HG03575 (cell line): ENCODE measurements around the gene NDUFB7.
"Not testable (repeated sequence)": the region's sequence is repeated elsewhere in the genome, so short reads cannot be mapped to it uniquely, and the experiment has no call there.

Source experiments
- ATAC-seq: cut with Tn5 transposase; IDR thresholded peaks from one replicate; pipeline ENCODE4 v1.9.1; 2021; ENCODE audit not compliant: unreplicated experiment, insufficient number of reproducible peaks, low FRiP score; ENCODE audit errors: extremely low read depth

NDUFB7 gene

DNA sequence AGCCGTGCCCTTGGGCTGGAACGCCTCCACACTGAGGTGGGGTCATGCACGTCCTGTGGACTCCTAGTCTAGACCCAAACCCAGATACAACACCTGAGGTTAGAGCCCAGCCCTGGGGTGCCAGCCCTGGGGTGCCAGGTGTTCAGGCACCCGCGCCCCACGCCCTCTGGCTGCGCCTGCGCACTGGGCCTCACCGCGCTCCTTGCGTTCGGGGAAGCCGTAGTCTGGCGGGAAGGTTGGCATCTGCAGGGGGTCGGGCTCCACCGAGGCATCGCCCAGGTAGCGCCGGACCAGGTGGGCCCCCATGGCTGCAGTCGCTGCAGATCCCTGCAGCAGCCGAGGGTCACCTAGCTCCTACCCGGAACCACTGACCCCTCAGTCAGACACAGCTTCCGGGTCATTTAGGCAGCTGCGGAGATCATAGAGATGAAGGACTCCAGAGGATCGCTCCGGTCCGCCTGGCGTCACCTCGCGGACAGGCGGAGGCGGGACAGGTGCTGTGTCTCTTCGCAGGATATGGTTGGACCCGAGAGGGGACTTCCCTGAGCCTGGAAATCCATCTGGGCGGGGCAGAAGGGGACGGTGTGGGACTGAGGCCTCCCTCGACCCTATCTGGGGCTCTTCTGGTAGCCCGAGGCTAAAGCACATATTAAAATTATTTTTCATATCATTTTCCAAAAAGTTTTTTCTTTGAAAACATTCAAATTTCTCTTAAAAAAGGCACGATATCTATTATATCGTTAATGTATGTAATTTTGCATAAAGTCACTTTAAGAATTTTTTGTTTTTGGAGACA is at the start of gene NDUFB7:
Gene NDUFB7 (minus strand): TSS at position 372 of the 796 bp plus-strand sequence. CDS start 66 bp downstream, at position 306.
- ATAC-seq, result peak; percentile 50

DNA sequence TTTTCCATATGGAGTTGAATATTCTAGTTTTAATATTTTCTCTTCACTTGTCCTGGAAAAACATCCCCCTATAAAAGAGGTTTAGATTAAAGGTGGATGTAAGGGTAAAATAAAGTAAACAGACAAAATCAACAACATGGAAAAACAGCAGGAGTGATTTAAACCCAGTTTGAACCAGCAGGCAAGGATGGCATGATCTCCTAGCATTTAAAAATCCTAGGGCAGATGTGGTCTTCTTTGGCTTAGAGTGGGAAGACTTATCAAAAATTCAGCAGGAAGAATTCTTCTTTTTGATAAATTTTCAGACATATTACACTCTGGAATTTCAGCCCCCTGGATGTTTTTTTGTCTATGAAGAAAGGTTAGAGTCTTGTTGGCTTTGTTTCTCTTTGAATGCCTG is 47.5 kb upstream of the NDUFB7 start:
- ATAC-seq, result no peak

DNA sequence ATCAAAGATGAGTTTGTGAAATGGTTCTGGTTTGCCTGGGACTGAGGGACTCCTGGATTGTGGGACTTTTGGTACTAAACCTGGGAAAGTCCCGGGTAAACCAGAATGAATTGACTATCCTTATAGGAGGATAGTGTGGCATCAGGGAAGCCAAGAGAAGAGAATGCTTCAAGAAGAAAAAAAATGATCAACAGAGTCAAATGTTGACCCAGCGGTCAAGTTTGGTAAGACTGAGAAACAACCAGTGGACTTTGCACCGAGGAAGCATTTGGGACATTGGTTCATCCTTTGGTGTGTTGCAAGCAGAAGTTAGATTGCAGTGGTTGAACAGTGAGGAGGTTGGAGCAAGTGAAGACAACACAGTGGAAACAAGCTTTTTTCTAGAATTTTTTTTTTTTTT is 44.5 kb upstream of the NDUFB7 start:
- ATAC-seq, result no peak

DNA sequence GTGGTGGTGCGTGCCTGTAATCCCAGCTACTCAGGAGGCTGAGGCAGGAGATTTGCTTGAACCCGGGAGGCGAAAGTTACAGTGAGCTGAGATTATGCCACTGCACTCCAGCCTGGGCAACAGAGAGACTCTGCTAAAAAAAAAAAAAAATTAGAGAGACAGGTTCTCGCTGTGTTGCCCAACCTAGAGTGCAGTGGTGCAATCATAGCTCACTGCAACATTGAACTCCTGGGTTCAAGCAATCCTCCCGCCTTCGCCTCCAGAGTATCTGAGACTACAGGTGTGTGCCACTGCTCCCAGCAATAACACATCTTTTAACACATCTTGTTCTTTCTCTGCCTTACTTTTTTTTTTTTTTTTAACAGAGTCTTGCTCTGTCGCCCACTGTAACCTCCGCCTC is 43.8 kb upstream of the NDUFB7 start:
- ATAC-seq, result no peak

DNA sequence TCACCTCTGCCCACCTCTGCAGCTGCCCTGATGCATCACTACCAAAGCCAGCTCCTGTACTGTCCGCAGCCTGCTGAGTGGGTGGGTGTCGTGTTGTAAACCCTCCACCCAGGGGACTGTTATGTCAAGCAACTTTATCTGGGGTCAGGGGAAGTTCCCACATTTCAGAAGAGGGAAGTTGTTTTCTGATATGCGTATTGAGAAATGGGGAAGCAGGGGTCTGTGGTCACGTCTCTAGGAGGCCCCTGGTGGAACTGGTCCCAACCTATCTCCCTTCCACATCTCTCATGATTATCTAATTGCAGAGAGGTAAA is 42.2 kb upstream of the NDUFB7 start:
- ATAC-seq, result no peak

DNA sequence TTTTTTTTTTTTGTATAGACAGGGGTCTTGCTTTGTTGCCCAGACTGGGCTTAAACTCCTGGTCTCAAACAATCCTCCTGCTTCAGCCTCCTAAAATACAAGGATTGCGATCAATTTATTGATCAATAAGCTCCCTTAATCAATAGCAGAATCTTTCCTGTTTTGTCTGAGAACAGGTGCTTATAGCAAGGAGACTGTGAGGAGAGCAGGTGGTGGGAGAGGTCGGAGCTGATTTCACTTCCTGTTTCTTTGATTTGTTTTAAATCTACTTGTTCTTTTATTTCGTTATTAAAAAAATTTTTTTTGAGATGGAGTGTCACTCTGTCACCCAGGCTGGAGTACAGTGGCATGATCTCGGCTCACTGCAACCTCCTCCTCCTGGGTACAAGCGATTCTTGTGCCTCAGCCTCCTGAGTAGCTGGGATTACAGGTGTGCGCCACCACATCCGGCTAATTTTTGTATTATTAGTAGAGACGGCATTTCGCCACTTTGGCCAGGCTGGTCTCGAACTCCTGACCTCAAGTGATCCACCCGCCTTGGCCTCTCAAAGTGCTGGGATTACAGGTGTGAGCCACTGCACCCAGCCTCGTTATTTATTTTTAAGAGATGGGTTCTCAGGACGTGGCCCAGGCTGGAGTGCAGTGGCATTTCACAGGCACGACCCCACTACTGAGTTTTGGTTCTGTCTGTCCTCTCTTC is 41.7 kb upstream of the NDUFB7 start:
- ATAC-seq, result not testable (repeated sequence)

DNA sequence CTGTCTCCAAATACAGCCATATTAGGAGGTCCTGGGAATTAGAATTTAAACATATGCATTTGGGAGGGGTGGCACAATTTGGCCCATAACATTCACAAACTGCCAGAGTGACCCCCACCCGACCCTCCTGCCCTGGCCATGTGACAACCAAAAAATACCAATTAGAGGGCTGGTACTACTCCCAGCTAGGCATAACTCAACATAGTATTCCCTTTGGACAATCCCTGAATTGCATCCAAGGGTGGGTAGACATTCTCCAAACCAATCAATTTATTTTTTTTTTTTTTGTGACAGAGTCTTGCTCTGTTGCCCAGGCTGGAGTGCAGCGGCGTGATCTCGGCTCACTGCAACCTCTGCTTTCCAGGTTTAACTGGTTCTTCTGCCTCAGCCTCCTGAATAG is 40.8 kb upstream of the NDUFB7 start:
- ATAC-seq, result no peak

DNA sequence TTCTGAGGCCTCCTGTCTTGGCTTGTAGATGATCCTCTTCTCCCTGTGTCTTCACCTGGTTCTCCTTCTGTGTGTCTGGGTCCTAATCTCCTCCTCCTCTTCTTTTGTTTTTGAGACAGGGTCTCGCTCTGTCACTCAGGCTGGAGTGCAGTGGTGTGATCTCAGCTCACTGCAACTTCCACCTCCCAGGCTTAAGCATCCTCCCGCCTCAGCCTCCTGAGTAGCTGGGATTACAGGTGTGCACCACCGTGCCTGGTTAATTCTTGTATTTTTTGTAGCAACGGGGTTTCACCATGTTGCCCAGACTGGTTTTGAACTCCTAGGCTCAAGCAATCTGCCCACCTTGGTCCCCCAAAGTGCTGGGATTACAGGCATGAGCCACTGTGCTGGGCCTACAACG is 40.4 kb upstream of the NDUFB7 start:
- ATAC-seq, result not testable (repeated sequence)

DNA sequence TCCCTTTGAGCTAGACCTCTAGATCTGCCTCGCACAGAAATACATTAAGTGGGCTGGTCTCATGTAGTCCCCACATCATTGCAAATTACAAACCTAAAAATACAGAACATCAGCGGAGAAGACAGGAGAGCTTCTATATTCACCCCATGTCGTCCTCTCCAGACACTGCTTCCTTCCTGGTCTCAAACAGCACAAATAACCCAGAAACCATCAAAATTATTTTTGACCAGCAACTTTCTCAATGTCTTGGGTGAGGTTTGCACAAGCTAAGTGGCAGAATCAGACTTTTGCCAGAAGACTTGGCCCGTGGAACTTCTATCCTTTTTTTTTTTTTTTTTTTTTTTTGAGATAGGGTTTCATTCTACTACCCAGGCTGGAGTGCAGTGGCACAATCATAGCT is 39.2 kb upstream of the NDUFB7 start:
- ATAC-seq, result no peak

DNA sequence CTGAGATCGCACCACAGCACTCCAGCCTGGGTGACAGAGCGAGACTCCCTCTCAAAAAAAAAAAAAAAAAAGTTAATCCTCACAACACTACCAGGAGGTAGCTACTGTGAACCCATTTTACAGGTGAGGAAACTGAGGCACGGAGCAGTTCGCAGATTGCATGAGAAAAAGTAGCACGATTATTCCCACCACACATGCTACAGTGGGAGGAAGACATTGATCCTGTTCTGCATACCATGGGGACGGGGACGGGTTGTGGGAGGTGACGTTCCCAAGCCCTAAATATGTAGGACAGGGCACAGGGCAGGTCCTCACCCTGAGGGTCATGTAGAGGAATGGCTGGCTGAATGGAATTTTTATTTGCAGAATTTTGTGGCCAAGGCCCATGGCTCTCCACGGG is 34.8 kb upstream of the NDUFB7 start:
- no peak for ATAC-seq

DNA sequence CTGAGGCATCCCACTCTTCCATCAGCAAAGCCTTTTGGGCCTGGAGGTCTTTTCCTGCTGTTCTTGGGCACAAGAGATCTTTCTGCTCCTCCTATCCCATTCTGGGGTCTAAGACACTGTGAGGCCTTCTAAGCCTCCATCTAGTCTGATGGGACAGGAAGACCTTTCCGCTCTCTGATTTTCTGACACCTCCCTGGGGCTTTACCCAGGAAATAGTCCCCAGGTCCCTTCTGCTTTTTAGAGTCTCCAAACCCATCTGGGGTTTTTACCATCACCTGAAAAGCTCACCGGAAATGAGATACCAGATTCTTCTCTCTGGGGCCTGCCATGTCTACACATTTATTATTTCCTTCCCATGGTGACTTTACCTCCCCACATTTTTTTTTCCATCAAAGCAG is 32.1 kb upstream of the NDUFB7 start:
- no peak for ATAC-seq

DNA sequence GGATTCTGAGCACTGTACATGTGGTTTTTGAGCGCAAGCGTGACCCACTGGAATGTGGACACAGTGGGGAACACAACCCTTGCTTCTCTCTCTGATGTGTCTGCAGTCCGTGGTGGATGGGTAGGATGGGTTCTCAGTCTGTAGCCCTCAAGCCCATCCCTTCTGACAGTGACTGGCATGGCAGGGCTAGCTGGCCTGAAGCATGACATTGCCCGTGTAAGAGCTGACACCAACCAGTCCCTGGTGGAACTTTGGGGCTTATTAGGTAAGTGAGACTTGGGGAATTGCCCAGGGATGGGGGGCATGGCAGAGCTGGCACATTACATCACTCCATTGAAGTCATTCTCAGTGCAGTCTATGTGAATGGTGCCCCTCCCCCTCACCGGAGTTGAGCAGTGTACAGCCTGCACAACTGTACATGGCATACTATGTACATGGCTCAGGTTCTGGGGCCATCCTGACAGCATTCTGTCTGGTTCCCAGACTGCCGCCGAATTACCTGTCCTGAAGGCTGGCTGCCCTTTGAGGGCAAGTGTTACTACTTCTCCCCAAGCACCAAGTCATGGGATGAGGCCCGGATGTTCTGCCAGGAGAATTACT is 27.8 kb upstream of the NDUFB7 start:
- ATAC-seq, result no peak

DNA sequence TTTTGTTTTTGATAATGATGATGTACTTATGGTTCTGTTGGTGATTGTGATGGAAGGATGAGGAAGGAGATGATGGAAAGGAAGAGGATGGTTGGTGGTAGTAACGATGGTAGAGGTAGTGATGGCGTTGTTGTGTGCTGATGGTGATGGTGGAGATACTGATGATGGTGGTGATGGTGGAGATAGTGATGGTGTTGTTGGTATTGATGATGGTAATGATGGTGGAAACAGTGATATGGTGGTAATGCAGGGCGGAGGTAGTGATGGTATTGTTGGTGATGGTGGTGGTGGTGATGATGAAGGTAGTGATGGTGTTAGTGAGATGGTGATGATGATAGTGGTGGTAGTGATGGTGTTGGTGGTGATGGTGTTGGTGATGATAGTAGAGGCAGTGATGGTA is 23.7 kb upstream of the NDUFB7 start:
- ATAC-seq, result no peak

DNA sequence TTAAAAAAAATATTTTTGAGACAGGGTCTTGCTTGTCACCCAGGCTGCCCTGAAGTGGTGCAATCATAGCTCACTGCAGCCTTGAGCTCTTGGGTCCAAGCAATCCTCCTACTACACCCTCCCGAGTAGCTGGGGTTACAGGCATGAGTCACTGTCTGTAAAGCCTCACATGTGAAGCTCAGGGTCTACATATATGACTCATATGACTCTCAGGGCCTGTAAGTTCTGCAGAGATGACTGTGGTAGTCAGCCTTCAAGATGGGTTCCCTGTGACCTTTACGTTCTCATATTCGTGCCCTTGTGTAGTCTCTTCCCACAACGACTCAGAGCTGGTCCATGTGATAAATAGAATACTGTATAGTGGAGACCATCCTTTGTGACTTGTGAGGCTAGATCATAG is 17.6 kb upstream of the NDUFB7 start:
- not testable (repeated sequence) for ATAC-seq

DNA sequence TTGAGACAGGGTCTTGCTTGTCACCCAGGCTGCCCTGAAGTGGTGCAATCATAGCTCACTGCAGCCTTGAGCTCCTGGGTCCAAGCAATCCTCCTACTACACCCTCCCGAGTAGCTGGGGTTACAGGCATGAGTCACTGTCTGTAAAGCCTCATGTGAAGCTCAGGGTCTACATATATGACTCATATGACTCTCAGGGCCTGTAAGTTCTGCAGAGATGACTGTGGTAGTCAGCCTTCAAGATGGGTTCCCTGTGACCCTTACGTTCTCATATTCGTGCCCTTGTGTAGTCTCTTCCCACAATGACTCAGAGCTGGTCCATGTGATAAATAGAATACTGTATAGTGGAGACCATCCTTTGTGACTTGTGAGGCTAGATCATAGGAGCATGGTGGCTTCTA is 13.3 kb upstream of the NDUFB7 start:
- ATAC-seq, result peak; percentile 57

DNA sequence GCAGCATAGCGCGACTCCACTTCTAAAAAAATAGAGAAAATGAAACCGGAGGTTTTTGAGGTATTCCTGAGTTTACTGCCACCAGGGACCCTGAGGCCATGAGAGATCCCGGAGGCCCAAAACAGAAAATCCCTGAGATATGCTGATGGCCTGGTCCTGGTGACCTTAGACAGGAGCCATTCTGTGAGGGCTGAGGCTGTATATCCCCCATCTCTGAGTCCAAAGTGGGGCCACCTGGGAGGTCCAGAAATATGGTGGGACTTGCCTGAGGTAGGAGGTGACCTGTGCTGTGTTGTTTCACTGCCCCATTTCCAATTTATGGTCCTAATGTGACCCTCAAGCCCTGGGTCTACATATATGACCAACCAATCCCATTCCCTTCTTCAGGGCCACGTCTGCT is 12.5 kb upstream of the NDUFB7 start:
- not testable (repeated sequence) for ATAC-seq

DNA sequence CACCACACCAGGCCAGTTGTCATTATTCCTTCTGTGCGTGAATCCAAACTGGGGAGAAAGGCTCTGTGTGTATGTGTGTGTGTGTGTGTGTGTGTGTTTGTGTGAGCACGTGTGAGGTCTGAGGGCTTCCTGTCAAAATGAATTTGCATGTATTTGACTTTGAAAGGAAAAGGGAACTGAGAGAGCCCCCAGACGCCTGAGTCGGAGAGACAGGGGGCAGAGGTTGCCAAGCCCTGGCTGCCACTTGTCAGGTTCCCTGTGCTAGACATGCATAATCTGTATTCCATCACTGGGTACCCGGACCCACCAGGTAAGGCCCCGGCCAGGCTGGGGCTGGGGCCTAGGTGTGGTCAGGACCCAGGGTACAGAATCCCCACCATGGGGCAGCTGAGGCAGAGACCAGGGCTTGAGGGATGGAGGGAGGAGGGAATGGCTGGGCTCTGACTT is 11.1 kb upstream of the NDUFB7 start, which contains the start of gene CLEC17A:
Gene CLEC17A (plus strand): TSS at position 191 of the 447 bp plus-strand sequence. CDS start 77 bp downstream, at position 268.
- ATAC-seq, result no peak

DNA sequence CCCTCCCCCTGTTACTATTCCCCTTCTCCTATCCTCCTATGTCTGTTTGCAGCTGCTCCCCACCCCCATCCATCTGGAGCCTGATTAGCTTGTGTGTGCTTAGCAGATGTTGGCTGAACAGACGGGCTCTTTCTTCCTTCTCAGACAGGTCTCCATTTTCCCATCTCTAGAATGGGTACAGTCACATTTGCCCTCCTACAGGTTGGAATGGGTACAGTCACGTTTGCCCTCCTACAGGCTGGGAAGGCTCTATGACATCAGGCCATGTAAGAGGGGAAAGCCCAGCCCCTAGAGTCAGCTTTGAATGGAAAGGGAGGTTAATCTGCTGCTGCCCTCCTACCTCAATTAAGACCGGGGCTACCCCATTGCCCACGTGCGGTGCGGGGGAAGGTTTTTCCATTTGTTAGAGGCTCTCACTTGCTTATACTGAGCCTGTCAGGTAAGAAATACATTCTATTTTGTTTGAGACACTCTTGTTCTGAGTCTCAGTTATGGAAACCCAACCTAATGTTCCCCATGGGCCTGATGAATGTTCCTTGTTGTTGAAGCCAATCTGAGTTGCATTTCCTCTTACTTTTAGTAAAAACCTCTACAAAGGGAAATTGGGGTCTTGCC is 8.9 kb upstream of the NDUFB7 start:
- no peak for ATAC-seq

DNA sequence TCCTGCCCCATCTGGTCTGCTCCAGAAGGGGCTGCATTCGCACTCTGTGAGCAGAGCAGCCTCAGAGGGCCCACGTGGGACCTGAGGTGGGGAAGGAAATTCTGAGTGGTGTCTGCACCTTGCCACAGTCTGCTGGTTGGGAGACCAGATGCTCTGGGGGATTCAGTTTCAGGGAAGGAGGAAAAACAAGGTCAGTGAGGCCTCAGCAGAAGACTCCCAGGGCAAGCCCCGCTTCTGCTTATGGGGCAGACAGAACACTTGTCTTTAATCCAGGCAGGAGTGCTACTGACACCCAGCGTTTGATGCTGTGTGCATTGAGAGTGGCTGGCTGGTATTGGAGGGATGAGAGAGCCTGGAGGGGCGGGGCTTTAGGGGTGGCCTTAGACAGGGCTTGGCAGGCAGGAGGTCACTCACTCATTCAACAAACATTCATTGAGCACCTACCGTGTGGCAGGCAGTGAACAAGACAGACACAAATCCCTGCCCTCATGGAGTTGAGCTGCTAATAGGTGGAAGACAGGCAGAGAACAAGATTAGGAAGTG is 6.1 kb upstream of the NDUFB7 start:
- ATAC-seq, result no peak
